GM18499 (cell line): ENCODE measurements around the gene GRIK4.

Source experiments
- ATAC-seq: cut with Tn5 transposase; IDR thresholded peaks from one replicate; pipeline ENCODE4 v1.9.1; 2021; ENCODE audit warnings: moderate number of reproducible peaks; ENCODE audit not compliant: insufficient read depth, unreplicated experiment

Gene GRIK4

DNA sequence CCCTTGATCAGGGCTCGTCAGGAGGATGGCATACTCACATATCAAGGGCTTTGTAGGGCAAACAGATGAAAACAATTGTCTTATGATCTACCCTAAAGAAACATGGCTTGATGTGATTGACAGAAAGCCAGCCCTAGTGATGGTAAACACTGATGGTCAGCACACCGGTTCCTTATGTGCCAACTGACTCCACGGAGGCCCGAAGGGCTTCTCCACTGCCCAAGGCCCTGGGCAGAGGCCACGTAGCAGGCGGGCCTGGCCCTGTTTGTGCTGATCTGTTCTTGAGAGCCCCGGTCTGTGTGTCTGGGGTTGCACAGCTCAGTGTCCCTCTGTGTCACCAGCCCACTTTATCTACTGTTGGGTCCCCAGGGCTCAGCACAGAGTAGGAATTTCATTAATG lies 115.2 kb downstream of the GRIK4 start:
- no peak for ATAC-seq

DNA sequence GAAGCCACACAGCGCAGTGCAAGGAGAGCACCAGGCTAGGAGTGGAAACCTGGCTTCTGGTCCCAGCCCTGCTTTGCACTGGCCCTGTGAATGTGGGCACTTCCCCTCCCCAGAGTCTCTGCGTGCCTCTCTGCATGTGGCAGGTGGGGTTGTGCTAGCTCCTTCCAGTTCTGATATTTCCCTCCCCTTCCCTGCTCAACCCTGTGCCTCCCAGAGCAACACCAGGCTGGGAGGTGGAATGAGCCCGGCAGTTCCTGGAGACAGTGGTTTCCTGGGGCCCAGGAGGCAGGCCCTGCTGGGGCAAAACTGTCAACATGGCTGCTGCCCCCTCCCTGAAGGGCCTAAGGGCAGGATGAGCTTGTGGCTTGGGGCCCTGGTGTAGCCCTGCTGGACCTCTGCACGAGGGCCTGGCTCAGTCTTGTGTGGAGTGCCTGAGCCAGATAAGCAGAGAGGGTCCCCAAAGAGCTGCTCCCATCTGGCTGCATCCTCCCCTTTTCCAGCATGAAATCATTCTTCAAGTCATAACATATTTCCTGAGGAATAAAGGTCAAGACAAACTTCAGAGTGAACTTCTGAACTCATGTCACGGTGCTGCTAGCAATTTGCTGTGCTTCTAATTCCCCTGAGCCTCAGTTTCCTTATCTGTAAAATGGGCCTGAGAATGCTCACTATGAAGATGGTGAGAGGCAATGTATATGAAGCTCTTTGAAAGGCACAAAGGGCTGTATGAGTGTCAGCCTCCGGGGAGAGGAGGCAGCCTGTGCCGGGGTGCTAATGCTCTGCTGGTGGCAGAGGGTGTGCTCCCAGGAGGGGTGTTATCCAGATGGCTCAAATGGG lies 116.0 kb downstream of the GRIK4 start:
- no peak for ATAC-seq

DNA sequence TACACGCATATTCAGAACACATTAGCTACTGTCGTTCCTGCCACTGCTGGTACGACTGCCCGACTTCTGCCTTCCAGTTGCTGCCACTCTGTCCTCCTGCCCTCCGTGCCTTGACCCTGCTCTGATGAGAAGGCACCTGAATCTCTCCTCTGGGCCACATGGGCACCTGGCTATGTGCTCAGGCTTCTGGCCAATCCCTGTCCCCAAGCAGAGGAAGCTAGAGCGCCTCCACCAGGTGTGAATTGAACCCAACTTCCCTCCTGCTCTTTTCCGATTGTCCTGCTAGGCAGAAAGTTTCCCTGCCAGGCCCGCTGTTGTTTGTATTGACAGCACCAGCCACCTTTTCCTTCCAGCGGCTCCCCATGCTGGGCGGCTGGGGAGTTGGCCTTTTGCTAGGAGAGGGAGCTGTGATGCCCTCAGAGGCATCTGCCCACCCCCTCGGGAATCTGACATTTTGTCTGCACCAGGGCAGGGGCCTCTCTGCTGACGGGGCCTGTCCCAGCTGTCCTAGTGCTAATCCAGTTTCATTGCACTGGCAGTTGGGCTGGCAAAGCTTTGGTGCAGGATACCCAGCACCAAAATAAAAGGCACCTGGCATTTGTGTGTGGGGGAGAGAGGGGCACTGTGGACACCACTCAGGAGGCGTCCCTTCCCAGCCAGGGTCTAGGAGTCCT lies 118.0 kb downstream of the GRIK4 start:
- ATAC-seq = no peak

DNA sequence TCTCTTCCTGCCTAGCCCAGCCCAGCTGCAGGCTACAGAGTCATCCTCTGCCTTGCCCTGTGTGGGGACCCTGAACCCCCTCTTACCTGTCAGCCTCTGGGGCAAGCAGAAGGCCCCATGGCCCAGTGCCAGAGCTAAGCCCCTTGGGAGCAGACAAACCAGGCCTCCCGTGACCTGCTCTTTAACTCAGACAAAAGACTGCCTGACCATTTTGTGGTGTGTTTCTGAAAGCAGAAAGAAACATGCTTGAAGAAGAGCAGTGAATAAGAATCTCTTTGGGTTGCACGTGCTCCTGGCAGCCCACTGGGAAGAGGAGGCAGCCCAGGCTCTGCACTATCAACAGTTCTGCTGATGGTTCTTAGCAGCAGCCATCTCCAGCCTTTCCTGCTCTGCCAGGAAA lies 118.6 kb downstream of the GRIK4 start:
- no peak for ATAC-seq

DNA sequence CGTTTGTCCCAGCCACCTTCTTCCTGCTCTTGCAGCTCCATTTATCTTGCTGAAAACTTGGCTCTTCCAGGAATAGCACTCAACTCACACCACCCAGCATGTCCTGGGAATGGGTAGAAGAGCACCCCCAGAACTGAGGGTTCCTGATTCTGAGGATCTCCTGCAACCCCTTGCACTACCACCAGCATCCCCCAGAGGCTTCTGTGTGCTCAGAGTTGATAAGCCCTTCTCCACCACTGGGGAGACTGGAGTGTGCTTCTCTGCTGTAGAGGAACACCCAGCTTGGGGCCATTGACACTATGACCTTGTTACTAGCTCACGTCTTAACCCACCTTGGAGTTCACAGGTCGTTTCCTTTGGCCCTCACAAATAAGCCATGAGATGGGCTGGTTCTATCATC lies 121.0 kb downstream of the GRIK4 start:
- ATAC-seq = no peak

DNA sequence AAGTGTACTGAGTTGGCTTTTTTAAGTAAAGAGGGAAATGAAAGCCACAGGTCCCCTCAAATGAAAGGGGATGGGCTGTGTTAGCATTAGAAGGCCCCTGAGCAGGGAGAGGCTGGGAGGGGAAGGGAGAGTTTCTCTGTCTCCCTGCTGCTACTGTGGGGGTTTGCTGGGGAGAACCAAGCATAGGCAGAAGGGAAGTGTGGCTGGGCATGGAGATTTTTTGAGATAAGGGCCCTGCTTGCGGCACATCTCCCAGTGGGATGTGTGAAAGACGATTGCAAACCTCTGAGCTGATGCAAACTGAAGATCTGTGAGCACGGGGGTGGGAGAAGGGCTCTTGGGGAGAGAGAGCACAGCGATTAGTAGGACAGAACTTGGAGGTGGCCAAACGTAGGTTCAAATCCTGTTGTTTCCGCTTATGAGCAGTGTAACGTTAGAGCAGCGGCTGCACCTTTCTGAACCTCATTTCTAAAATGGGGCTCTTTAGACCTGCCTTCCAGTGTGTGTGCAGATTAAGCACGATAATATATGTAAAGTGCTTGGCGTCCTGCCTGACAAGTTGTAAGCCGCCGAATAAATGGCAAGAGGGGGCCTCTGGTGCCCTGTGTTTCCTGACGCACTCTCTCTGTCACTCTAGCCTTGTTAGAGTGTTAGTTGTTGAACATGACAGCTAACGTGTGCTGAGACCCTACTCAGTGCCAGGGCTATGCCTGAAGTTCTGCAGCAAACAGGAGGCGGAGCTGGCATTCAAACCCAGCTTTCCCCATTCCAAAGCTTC lies 122.3 kb downstream of the GRIK4 start:
- ATAC-seq = no peak

DNA sequence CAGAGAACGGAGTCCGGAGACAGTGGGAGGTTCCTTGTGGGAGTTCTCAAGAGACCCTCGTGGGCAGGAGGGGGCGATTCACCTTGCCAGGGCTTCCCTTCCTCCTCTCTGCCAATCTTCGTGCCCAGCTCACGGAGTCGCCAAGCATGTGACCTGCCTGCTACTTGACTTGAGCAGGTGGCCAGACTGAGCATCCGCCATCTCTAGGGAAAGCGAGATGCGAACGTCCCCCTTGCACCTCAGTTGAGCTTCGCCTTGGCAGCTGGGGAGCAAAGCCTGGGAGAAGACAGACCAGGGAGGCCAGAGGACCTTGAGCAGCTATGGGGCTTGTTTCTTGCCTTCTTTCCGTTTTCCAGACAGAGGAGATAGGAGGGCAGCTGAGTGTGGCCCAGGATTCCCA lies 123.2 kb downstream of the GRIK4 start:
- ATAC-seq = no peak

DNA sequence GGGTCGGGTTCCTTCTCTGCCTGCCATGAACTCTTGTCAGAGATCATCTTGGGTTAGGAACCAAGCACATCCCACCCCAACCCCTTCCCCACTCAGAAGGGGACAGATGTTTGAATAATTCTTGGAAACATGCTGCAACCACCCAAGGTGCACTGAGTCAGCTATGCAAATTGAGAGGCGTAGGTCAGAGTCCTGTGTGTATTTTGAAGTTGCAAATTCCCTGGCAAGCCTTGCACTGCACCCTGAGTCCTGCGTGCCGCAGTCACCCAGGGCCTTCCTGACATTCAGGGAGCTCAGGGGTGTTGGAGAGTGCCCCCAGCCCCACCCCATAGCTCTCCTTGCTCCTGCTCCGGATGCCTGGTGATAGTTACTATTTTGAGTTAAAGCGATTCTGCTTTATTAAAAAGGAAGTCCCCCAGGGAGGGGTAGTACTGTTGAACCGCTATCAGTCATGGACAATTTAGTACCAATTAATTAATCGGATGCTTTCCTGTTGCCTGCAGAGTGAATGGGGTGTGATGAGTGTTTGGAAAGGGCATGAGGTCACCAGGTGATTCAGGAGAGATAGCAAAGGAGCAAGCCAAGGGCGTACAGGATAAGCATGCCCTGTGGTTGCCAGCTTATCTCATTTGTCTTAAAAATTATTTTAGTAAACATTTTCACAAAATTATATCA lies 123.7 kb downstream of the GRIK4 start:
- ATAC-seq = no peak

DNA sequence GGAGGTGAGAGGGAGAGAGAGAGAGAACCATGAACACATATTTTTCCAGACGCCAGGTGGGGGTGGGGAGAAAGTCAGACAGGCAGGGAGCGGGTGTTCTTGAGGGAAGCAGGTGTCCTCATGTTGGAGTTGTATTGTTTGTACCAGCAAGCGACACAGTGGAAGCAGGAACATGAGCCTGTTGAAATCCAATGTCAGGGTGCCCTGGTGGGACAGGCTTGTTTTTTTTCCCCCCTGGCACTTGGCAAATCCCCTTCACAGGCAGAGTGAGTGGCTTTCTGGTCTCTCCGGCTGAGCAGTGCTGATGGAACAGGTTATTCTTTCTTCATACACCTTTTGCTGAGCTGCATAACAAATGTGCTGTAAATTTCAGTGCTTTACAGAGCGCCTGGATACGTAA lies 125.6 kb downstream of the GRIK4 start:
- ATAC-seq = no peak

DNA sequence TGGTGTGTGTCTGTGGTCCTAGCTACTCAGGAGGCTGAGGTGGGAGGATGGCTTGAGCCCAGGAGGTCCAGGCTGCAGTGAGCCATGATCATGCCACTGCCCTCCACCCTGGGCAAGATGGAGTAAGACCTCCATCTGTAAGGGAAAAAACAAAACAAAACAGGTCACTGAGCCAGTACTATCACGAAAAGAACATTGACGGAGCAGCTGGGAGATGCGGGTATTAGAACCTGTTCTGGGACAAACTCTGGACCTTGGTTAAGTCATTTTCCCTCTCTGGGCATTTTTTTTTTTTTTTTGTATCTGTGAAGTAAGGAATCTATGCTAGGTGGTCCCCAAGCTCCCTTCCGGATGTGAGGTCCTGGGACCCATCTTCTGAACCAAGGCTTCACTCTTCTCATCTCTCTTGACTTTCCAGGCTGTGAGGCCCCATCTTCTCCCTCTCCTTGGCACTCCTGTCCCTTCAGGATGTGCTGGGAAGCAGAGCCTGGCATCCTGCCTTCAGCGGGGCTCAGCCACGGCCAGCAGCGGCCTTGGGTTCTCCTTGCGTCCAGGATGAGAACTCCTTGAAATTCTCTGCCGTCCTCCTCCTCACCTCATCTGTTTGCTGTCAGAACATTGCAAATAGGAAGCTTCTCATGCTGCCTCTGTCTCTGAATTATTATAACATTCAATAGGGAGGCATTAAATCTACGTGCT lies 130.8 kb downstream of the GRIK4 start:
- ATAC-seq = no peak

DNA sequence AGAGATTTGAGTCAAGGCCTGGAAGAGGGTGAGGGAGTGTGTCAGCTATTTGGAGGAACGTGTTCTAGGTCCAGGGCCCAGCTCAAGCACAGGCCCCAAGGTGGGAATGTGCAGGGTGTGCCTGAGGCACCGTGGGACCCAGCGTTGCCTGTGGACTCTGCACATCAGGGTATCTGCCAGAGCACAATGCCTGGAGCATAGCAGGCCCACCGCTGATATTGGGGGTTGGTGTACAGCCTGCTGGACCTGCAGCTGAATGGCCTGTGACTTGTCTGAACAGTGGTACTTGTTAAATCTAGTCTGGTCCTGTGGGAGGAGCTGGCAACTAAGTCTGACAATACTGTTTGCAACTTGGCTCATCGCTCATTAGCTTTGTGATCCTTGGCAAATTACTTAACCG lies 131.7 kb downstream of the GRIK4 start:
- ATAC-seq = no peak

DNA sequence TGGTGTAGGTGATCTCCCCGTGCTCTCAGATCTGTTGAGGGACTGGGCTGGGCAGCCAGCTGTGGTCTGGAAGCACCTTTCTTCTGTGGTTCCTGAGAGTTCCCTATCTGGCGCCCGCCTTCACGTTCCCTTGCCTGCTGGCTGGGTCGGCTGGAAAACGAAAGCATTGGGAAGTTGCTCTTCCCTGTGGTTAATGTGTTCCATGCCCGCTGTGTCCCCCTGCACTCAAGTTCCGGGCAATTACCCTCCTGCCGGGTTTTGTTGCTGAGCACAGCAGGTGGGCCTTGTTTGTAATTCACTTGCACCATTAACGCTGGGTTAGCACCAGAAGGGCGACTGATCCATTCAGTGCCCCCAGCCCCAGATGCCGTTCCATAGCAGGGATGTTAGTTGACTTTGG lies 134.1 kb downstream of the GRIK4 start:
- no peak for ATAC-seq

DNA sequence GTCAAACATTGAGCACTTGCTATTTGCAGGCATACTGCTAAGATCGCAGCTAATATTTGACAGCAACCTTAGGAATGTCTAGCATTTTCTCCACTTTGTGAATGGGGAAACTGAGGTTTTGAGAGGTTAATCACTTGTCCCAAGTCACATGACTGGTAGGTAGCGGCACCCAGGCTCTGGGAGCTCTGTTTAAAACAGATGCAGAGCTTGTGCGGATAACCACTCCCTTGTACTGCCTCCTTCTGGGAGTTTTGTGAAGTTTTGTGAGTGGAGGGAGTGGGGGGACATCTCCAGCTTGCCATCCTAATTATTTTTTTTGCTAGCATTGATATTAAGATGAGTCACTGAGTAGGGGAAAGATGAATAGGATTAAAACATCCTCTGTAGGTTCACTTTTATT lies 134.7 kb downstream of the GRIK4 start:
- no peak for ATAC-seq

DNA sequence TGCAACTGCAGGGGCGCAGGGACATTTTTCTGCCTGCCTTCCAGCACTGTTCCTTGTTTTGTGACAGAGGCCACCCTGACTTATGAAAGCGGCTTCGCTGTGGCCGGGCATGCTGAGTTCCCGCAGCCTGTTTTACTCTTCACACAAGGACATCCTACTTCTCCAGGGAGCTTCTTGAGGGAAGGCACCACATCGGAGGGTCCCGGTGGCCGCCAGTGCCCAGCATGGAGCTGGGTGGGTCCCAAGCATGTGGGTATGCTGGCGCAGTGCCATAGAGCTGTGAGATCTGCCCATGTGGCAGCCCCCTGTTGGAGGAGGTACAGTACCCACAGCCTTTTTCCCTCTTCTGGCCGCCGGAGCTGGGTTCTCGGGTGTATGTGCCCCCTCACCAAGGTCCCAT lies 136.1 kb downstream of the GRIK4 start:
- no peak for ATAC-seq

DNA sequence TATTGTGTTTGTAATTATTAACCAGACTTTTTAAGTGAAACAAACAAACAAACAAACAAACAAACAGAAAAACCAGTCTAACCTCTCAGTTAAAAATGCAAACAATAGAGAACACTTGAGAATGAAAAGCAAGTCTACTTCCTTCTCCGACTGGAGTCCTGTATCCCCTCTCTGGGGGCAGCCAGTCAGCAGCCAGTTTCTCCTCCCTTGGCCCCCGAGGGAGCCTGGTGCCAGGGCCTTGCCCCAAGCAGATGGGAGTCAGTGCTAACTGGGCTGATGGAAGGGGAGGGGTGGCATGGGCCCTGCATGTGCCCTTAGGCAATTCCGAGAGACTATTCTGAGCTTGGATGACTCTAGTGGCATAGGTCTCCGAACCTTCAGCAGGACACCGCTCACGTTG lies 137.2 kb downstream of the GRIK4 start:
- ATAC-seq = no peak

DNA sequence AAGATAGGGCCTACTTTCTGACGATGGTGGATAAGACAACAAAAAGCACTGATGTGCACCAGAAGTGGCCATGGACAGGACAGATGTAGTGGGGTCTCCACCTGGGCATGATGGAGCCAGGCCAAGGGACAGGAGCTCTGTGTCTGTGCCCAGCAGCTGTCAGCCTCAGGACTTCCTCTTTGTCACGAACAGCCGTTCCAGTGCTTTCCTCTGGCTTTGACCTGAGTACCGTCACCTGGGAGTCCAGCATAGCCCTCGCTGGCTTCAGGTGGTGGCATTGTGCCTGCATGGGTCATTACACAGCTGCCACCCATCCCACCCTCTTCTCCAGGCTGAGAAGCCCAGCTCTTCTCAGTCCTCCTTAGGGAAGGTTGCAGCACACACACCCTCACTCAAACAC lies 137.8 kb downstream of the GRIK4 start:
- no peak for ATAC-seq

DNA sequence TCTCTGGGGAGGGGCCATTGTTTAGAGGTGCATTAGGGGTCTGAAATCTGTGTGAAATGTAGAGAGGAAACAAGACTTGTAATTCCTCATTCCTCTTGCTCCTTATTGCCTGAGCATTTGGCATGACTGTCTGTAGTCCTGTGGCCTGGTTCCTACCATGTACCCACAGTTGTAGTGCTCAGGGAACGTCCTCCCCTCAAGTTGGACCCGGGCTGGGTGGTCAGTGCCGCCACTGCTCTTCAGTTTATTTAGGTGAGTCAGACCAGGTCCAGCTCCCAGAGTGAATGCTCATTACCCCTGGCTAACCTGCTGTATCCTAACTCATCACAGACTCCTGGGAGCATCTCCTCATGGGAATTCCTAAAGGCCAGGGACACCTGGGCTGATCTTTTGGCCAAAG lies 139.8 kb downstream of the GRIK4 start:
- ATAC-seq = no peak

DNA sequence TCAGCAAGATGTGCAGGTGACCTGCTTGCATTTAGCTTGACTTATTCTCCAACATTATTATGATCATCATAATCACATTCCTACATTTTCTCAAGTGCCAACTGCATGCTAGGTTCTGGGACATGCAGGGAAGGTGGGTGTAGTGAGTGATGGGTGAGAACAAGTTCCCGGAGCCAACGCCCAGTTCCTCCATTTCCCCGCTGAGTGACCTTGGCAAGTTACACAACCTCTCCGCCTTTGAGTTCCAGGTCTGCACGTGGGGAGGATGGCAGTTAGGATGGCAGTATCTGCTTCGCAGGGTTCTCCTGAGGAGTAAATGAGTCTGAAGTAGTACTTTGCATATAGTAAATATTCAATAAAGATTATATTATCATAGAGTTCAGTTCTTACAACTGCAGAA lies 140.3 kb downstream of the GRIK4 start:
- no peak for ATAC-seq

DNA sequence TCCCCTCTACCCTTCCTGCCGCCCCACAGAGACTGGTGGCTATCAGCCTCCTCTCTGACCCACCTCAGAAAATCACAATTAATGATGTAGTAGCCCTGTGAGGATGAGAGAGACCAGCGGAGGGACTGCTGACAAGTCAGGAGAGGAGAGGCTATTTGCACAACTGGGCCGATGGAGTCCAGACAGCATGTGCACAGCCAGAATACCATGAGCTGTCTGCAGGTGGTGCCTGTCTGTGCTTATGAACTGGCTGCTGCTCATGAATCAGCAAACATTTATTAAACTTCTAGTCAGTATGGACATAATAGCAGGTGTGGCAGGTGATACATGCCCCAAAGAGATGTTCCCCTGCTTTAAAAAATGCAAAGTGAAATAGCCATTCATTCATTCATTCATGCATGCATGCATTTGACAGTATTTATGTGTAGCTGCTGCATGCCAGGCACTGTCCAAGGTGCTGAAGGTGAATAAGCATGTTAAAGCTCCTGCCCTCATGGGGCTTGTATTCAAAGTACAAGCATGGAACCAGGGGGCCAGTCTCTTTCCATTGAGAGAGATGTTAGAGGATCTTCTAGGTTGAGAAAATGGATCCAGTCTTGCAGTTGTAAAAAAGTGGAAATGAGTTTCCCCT lies 141.3 kb downstream of the GRIK4 start:
- no peak for ATAC-seq

DNA sequence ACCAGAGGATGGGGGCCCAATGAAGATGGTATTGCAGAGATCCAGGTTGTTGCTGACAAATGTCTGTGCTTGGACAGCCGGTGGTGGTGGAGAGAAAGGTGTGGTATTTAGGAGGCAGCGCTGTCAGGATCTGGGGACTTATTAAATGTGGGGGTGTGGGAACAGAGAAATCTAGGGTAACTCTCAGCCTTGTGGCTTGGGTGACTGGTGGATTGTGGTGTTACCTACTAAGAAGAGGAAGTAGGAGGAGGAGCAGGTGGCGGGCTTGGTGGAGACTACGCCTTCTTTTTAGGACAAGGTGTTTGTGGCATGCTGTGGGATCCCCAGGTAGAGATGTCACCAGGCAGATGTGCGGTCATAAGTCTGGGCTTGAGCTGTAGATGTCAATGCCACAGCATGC lies 144.0 kb downstream of the GRIK4 start:
- no peak for ATAC-seq
